HG03135 (cell line): ENCODE results near the gene DNAJB1.
A peak's percentile ranks its signal among the peaks of the same experiment; 100 is the strongest.

Source experiments
- ATAC-seq: cut with Tn5 transposase; IDR thresholded peaks from one replicate; pipeline ENCODE4 v1.9.1; 2021; ENCODE audit warnings: mild to moderate bottlenecking, moderate library complexity; ENCODE audit not compliant: unreplicated experiment

DNAJB1 gene

DNA sequence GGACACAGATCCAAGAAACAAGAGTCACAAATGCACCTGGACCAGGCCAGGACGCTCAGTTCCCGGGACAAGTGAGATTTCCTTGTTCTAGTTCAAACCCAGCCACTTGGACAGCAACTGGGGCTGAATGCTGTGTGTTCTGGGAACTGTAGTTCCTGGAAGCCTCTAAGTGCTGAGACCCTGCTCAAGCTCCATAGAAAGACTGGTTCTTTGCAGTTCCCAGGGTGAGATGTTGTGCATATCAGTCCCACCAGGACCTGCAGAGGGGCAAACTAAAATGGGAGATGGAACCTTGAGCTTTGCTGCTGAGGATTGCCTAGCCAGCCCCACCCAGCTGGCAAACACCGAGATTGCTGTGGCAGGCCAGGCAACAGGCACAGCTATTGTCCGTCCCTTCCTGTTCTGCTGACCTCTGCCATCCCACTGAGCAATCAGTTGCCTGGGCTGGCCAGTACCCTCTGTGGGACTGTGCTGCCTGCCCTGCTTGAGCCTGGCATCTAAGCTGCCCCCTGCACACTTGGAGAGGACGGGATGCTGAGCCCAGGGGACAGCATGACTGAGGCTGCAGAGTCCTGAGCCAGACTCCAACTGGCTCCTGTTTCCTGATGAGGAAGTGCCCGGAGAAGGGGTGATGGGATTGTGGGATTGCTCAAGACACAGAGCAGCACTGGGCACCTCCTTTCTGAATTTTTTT is 20.8 kb downstream of the DNAJB1 start:
- ATAC-seq: no peak

DNA sequence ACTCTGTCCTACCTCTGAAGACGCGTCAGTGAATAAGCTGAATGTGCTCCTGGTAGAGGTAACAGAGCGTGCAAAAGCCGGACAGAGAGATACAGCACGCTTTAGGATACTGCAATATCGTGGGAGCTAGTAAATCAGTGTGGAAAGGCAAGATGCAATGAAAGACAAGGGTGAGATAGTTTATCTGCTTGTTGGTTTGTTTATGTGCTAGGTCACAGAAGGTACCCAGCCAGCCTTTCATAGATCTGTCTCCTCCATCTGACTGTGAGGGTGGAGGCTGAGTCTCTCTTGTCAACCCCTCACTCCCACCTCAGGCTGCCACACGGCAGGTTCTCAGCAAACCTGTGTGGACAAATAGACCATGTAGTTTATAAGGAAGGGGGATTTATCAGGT is 21.4 kb downstream of the DNAJB1 start:
- ATAC-seq: no peak

DNA sequence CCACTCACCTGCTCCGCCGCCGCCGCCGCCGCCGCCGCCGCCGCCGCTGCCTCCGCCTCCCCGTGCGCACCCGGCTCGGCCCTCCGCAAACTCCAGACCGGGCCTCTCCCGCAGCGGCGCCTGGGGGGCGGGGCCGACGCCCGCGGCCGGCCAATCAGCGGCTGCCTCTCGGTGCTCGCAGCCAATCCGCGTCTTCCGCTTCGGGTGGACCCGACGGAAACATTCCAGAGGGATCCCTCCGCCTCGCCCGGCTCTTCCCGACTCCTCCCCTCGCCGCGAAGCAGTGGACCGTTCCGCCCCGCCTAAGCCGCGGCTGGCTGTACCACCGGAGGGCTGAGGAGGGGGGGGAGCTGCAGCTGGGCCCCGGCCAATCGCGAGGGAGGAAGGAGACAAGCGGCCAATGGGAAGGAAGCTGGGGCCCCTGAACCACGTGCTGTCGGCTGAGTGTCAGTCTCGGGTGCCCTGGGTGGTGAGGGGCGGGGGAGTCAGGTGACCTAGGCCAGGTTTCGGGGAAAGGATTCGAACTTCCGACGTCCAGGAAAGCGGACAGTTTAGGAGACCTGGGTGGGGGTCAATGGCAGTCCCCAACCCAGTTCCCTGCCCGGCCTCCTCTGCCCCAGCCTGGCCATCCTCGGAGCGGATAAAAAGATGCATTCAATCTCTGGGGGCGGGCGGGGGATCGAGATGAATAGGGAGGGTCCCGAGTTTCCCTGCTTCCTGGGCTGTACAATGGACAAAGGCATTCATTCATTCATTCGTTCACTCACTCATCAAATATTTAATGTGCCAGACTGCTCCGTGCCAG is 22.0 kb downstream of the DNAJB1 start, which contains the start of gene GIPC1:
Gene GIPC1 (minus strand): TSS at position 99 of the 805 bp plus-strand sequence. CDS start 13,151 bp downstream, outside the sequence.
- peak; percentile 84 for ATAC-seq

DNA sequence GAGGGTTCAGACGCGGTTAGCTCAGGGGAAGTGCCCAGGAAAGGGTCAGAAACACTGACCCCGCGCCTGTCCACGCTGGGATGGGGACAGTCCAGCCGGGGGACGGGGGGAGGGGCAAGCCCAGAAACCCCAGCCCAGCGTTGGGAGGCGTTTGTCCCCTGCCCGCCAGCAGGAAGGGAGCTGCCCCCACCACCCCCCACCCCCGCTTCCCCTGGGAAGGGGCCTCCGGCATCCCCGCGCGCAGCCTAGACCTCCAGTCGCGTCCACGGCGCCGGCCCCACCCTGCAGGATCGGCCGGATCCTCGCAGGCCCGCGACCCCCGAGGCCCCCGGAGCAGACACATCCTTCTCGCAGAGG is 22.5 kb downstream of the DNAJB1 start:
- no peak for ATAC-seq

DNA sequence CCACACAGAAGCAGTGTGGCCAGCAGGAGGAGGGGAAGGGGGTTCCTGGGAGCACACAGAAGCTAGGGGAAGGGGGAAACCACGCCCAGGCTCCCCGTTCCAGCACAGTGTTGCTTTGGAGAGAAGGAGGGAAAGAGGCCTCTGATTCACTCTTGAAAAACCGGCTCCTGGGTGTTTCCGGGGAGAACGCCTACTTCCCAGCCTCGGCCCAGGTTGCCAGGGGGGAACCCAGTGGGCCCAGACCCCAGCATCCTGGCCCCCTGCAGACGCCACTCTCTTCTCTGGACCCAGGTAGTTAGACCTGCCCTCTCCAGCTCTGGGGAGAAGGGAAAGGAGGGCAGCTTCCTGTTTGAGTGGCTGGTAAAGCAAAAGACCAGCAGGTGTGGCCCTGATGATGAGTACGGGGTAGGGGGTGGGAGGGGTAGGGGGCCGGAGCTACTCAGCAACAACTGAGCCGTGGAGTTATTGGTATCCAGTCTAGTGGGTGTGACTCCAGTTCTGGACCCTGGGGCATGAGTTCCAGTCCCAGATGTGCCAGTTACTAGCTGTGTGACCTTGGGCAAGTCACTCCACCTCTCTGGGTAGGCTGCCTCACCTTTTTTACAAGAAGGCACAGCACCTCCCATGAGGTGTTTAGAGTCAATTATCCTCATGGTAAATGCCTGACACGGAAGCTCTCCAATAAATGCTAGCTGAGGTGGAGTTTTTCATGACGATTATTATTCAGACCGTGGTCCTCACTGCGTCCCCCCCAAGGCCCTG is 23.1 kb downstream of the DNAJB1 start:
- ATAC-seq: no peak

DNA sequence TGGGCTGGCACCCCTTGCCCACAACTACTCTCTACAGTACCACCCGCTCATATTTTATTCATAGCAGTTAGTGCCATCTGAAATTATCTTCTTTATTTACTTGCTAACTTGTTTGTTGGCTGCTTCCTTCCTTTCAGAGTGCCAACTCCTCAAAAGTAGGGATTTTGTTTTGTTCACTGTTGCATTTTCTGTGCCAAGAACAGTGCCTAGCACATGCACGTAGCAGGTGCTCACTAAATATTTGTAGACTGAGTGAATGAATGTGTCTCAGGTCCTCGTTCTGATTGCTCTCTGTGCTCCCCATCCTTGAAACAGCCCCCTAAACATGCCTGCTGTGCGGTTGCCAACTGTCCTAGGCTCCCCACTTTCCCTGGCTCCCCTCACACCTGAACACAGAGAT is 23.8 kb downstream of the DNAJB1 start:
- no peak for ATAC-seq

DNA sequence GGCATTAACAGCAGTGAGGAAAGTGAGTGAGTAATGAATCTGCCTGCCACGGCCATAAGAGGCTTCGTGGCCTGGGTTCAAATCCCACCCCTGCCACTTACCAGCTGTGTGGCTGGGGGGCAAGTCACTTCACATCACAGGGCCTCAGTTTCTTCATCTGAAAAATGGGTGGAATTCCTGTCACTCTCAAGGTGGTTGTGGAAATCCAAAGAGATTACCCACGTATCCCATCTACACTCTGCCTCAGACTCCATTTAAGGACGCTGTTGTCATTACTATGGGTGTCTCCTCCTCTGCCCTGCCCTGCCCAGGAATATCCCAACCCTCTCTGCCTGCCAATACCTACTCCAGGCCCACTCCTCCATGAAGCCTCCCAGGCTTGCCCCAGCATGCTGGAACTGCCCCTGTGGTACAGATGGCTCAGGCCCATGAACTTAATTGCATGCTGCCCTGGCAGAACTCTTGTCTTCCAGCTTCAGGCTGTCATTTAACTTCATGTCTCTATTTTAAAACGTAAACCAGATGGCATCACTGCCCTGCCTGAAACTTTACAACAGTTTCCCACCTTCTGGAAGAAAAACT is 25.4 kb downstream of the DNAJB1 start:
- ATAC-seq: no peak

DNA sequence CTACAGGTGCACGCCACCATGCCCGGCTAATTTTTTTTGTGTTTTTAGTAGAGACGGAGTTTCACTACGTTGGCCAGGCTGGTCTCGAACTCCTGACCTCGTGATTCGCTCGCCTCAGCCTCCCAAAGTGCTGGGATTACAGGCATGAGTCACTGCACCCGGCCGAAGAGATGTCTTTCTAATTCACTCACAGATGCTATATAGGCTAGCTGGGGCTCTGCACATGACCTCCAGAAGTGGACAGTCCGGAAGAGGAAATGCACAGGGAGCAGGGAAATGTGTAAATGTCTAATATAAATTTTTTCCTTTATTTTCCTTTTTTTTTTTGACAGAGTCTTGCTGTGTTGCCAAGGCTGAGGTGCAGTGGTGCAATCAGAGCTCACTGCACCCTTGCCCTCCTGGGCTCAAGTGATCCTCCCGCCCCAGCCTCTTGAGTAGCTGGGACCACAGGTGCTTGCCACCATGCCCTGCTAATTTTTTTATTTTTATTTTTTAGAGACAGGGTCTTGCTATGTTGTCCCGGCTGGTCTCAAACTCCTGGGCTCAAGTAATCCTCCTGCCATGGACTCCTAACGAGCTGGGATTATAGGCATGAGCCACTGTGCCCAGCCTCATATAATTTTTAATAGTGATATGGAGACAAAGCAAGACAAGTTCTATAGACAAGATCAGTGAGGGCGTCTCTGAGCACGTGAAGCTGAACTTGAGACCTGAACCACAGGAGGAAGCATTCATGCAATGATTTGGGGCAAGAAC is 30.6 kb downstream of the DNAJB1 start:
- no peak for ATAC-seq

DNA sequence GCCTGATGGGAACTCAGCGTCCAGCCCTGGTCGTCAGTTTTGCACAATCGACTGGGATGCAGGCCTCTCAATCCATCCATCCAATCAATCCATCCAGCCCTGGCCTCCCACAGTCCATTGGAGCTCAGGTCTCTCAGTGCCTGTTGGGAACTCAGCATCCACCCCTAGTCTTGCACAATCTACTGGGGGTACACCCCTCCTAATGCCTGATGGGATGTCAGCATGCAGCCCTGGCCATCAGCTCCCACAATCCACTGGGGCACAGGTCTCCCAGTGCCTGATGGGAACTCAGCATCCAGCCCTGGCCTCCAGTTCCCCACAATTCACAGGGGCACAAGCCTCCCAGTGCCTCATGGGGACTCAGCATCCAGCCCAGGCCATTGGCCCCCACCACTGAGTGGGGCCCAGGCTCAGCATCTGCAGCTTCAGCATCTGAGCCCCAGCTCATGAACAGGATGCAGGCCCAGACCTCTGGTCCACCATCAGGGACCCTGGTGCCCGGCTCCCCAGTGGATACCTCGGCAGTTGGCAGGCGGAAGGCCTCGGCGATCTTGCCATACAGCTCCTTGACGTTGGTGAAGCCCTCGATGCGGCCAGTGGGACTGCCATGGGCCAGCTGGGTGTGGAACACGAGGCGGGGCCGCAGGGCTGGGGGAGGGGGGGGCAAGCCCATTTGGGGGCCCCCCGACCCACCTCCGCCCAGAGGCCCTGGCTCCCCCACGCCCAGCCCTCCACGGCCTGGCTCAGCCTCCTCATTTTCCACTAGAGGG is 35.8 kb downstream of the DNAJB1 start:
- no peak for ATAC-seq

DNA sequence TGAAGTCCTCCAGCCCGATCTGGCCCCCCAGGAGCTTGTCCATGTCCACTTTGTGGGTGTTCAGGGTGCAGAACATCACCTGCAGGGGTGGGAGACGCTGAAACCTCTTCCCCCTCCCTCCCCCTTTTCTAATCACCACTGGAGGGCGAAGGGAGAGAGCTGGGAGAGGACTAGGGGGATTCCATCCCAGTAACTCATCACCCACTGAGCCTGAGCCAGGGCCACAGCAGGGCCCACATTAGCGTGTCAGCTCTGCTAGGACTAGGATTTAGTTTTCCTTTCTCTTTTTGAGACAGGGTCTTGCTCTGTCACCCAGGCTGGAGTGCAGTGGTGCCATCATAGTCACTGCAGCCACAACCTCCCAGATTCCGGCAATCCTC is 37.5 kb downstream of the DNAJB1 start:
- no peak for ATAC-seq

DNA sequence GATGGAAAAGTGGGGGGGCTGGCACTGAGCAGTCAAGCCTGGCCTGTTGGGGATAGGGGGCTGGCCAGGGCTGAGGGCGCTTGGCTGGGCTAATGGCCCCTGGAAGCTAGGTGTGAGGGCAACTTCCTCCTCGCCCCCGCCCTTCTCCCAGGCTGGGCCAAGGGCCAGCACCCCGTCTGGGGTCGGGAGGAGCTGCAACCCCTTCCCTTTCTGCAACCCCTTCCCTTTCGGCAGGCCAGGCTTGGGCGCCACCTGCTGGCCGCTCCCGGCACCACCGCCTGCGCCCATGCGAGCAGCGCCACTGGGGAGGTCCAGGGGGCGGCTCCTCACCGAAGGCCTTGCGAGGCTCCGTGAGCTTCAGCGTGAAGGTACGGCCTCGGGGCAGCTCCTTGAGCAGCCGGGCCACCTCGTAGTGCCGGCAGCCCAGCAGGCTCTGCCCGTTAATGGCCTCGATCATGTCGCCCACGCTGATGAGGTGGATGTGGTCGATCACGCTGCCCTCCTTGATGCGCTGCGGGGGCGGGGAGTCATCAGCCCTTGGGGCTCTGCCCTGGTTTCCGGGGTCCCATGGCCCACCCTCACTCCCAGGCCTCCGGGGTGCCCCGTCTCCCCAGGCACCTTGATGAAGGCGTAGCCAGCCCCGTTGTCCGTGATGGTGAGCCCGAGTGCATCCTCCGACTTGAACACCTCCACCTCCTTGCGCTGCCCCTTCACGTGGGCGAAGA is 38.1 kb downstream of the DNAJB1 start:
- no peak for ATAC-seq

DNA sequence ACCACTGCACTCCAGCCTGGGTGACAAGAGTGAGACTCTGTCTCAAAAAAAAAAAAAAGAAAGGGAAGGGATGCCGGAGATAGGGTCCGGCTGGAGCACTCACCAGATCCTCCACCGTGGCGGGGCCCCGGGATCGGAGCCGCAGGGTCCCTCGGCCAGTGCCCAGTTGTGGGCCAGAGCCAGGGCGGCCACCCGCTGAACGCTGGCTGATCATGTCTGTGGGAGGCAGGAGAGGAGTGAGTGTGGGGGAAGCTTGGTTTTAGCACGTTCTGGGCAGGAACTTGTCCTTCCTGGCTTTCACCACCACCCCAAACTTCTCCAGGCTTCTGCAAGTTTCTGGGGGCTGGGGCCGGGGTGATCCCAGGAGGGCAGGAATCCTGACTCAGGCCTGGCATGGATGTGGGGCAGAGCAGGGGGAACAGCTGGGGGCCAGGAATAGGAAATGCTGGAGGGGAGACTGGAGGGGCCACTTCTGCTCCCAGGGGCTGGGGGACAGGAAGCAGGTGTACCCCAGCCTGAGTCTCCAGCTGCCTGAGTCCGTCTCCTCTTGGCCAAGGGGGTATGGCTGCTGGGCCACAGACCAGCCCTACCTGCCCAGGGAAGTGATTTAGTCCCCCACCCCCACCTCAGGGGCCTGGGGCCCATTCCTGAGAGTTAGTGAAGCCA is 38.8 kb downstream of the DNAJB1 start:
- no peak for ATAC-seq

DNA sequence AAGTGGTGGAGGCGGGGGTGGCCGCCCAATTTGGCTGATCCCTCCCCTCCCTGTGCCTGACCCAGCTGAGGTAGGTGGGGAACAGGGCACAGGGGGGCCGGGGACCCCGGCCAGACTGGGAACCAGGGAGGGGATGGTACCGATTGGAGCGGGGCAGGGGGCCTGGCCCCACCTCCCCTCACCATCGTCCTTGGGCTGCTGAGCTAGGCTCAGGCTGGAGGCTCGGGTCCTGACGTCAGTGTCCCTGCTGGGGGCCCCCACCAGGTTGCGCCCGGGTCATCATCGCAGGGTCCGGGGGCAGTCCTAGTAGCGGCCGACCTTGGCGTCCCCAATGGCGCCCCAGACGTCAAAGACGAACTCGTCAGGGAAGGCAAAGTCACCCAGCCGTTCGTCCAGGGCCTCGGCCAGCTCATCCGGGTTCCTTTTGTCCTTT is 40.1 kb downstream of the DNAJB1 start:
- no peak for ATAC-seq

DNA sequence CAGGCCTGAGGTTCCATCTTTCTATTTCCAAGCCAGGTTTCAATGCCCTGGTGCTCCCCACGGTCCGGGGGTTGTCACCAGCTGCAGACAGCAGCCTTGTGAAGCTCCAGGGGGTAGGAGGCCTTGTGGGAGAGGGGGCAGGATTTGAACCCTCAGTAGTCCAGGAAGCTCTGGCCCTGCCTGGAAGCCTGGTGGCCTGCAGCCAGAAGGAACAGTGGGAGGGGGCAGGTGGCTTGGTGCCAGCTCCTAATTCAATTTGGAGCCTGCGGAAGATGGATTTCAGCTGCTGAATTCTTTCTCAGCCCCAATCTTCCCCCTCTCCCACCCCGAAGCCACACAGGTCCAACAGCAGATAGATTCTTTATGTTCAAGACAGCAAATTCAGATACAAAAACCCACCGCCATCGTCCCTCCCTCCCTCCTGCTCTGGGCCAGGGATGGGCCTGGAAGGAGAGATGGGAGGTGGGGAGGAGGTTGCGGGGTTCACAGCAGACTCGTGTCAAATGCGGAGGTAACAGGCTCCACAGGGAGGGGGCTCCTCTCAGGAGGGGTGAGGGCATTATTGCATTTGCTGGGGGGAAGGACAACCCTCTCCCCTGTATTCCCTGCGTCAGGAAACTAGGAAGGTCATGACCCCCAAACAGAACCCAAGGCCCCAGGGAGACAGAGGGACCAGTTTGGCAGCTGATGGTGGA is 40.6 kb downstream of the DNAJB1 start:
- ATAC-seq: no peak

DNA sequence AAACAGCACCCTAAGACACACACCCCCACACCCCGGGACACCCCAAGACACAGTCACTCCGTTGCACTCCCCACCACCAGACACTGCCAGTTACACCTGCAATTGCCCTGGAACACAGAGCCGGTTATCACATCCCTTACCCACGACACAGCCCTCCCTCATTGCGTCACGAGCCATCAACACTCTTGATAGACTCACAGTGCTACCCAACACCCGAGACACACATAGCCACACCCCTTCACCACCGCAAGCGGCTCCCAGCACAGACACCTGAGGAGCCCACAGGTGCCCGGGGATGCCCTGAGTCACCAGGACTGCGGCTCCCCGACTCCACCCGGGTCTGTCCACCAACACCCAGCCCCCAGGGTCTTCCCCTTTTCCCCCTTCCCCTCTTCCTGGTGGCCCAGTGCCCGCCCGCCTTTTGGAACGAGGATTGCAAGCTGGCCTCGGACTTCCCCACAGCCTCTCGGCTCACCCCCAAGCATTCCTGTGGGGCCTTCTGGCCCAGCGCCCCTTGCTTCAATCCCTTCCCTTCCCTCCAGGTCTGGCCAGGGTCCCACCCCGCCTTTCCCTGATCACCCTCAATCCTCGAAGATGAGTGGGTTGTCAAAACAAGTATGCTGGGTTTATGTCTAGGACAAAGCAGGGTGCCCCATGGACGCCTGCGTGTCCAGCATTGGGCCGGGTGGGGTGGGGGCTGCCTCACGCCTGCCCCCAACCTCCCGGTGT is 41.4 kb downstream of the DNAJB1 start:
- no peak for ATAC-seq

DNA sequence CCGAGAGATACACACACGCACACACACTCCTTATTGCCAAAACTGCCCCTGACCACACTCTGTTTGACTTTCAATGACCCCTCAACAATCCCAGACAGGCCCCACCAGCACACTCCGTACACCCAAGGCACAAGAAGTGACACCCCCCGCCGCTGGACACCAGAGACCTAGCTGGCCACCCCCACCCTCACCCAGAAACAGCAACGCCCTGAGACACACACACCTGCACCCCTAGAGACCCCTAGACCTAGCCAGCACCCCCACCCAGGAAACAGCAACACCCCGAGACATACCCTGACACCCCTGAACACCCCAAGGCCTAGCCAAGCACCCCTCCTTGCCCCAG is 41.9 kb downstream of the DNAJB1 start:
- ATAC-seq: no peak

DNA sequence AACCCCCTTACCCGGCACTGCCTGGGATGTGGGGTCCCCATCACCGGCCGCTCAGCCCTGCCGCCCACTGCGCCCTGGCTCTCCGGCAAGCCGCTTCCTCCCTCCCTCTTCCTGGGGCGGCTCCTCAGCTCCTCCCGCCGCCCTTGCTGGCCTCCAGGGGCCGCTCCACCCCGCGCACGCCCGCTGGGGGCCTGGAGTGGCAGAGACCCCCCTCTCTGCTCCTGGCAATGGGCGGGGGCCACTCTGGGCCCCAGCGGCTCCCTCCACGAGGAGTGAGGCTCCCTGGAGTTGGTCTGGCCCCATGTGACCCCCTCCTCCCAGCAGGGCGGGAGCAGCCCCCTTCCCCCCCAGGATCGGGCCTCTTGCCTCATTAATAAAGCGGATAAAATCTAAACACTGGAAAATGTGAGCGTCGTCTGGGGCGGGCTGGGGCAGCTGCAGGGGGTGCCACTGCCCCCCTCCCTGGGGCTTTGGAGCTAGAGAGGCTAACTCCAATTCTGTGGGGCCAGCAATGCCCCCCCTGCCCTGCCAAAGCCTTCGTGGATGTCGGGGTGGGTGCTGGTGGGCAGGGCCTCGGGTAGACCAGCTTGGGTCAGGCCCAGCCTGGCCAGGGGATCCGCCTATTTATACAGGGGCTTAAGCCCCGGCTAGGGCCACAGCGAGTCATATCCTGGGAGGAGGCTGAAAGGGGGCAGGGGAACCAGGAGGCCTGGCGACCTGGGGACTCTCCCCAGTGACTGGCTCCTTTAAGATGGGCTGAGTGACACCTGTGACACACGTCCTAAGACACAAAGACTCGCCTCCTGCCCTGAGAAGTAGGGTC is 42.7 kb downstream of the DNAJB1 start, which contains the start of gene PTGER1:
Gene PTGER1 (minus strand): TSS at position 104 of the 823 bp plus-strand sequence. CDS start 1,034 bp downstream, outside the sequence.
- no peak for ATAC-seq
